ENCODE results near the gene FHIT. TPM values are rescaled to one million over a fixed set of nuclear protein-coding genes. Genes with fewer than 3 reads are reported as not detected.

Gene FHIT
- total RNA-seq, 2 donors from 2014 or later = 6.8 to 12.3 TPM

DNA sequence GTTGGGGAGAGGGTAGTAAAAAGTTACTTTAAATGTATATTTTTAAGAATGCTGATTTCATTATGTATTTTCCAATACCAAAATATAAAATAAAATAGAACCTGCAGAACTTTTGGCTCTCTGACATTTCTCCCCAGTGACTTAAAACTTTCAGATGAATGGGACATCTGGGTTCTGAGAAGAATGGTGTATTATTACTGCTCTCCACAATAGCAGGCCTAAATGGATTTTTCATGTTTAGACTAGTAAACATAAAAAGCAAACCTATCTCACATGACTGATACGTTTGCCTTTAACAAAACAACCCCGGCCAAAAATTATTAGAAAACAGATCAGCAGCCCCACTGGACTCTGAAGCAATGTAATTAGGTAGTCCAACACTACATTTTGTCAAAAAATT lies 73.8 kb downstream of the FHIT start:
- H3K9me3 ChIP-seq (ENCODE audit: control insufficient read depth, low read length) = no peaks in the 10 kb centered on the region
- no peak overlapping the region for H3K27ac ChIP-seq (ENCODE audit: low read depth, low read length)
- no peak for DNase-seq
- H3K4me3 ChIP-seq (ENCODE audit: low read length) = no peak overlapping the region
- H3K36me3 Mint-ChIP-seq (ENCODE audit: low read depth) = peaks cover 2% of the 10 kb centered on the region
- 88% methylated on average over 2 of the region's 2 CpGs; no CpG with 5 or more reads in 1 of the 2 experiments for WGBS, 2 experiments (ENCODE audit: insufficient coverage in 1 of 2, insufficient read length in 1 of 2)
- H3K27me3 Mint-ChIP-seq (ENCODE audit: insufficient read depth) = no peaks in the 10 kb centered on the region
- H3K4me1 ChIP-seq (ENCODE audit: control insufficient read depth, insufficient read depth, low read length) = no peaks in the 10 kb centered on the region
- H3K27ac Mint-ChIP-seq = no peak overlapping the region
- H3K27me3 ChIP-seq (ENCODE audit: control insufficient read depth, insufficient read depth, low read length, poor library complexity, severe bottlenecking) = no peaks in the 10 kb centered on the region
- H3K4me3 Mint-ChIP-seq = no peak overlapping the region
- no peaks in the 10 kb centered on the region for H3K9me3 Mint-ChIP-seq
- peaks cover 10% of the 10 kb centered on the region for H3K4me1 Mint-ChIP-seq
- H3K36me3 ChIP-seq (ENCODE audit: control insufficient read depth, insufficient read depth, low read length) = no peaks in the 10 kb centered on the region
- no peak overlapping the region for H3K9ac ChIP-seq (ENCODE audit: extremely low read depth, low read length, poor library complexity, severe bottlenecking)
- TF ChIP-seq, protein P1, sequence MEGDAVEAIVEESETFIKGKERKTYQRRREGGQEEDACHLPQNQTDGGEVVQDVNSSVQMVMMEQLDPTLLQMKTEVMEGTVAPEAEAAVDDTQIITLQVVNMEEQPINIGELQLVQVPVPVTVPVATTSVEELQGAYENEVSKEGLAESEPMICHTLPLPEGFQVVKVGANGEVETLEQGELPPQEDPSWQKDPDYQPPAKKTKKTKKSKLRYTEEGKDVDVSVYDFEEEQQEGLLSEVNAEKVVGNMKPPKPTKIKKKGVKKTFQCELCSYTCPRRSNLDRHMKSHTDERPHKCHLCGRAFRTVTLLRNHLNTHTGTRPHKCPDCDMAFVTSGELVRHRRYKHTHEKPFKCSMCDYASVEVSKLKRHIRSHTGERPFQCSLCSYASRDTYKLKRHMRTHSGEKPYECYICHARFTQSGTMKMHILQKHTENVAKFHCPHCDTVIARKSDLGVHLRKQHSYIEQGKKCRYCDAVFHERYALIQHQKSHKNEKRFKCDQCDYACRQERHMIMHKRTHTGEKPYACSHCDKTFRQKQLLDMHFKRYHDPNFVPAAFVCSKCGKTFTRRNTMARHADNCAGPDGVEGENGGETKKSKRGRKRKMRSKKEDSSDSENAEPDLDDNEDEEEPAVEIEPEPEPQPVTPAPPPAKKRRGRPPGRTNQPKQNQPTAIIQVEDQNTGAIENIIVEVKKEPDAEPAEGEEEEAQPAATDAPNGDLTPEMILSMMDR (conservative IDR thresholded peaks at IDR 0.05) = no peak

DNA sequence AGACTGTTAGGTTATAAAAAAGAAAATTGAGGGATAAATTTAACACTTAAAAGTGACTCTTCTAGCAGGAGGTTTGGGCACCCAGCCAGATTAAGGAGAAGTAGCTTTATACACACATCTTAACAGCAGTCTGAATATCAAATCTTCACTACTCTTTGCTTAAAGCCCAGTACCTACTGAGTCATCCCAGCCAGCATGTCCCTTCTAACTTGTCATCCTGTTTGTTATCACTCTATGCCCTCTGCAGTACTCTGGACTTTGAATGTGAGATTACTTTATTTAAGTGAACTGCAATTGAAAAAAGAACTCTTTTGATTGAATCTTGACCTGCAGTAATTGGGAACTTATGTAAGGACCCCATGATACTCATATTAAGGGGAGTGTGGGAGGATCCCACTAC lies 77.6 kb downstream of the FHIT start:
- H3K27me3 Mint-ChIP-seq (ENCODE audit: insufficient read depth) = no peaks in the 10 kb centered on the region
- Histone ChIP-seq H3K9me3 (ENCODE audit: control insufficient read depth, low read length) (no peaks in the 10 kb centered on the region), H3K4me3 (ENCODE audit: low read length) (no peak overlapping the region), H3K27me3 (ENCODE audit: control insufficient read depth, insufficient read depth, low read length, poor library complexity, severe bottlenecking) (no peaks in the 10 kb centered on the region), H3K4me1 (ENCODE audit: control insufficient read depth, insufficient read depth, low read length) (no peaks in the 10 kb centered on the region), H3K9ac (ENCODE audit: extremely low read depth, low read length, poor library complexity, severe bottlenecking) (no peak overlapping the region), H3K27ac (ENCODE audit: low read depth, low read length) (no peak overlapping the region), H3K36me3 (ENCODE audit: control insufficient read depth, insufficient read depth, low read length) (no peaks in the 10 kb centered on the region)
- H3K4me3 Mint-ChIP-seq = no peak overlapping the region
- H3K27ac Mint-ChIP-seq = no peak overlapping the region
- no peak for DNase-seq
- peaks cover 2% of the 10 kb centered on the region for H3K36me3 Mint-ChIP-seq (ENCODE audit: low read depth)
- TF ChIP-seq, protein P1 (conservative IDR thresholded peaks at IDR 0.05) = no peak
- H3K9me3 Mint-ChIP-seq = no peaks in the 10 kb centered on the region
- peaks cover 7% of the 10 kb centered on the region for H3K4me1 Mint-ChIP-seq

DNA sequence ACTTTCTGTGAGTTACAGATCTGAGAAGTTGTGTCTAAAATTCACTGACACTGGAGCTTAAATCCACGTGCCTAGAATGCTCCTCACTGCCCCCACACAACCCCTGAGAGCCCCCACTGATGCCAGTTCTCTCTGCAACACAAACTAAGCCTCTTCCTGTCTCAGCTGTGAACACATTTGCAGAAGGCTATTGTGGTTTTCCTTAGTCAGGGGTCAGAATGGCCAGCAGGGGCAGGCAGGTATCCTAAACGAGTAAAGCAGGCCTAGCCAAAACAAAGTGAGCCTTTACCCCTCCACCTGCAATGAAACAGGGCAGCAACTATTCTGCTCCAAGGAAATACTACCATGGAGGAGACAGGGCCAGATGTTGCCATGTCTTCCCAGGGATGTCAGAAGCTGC lies 78.6 kb downstream of the FHIT start:
- Mint-ChIP-seq H3K4me1 (peaks cover 13% of the 10 kb centered on the region), H3K9me3 (no peaks in the 10 kb centered on the region), H3K36me3 (ENCODE audit: low read depth) (peaks cover 2% of the 10 kb centered on the region), H3K4me3 (no peak overlapping the region), H3K27ac (no peak overlapping the region), H3K27me3 (ENCODE audit: insufficient read depth) (no peaks in the 10 kb centered on the region)
- peak; percentile 81 for DNase-seq
- no peaks in the 10 kb centered on the region for H3K9me3 ChIP-seq (ENCODE audit: control insufficient read depth, low read length)
- no peak overlapping the region for H3K4me3 ChIP-seq (ENCODE audit: low read length)
- H3K27me3 ChIP-seq (ENCODE audit: control insufficient read depth, insufficient read depth, low read length, poor library complexity, severe bottlenecking) = no peaks in the 10 kb centered on the region
- H3K27ac ChIP-seq (ENCODE audit: low read depth, low read length) = no peak overlapping the region
- TF ChIP-seq, protein P1 (conservative IDR thresholded peaks at IDR 0.05) = peak; percentile 81
- 11 to 14% methylated on average over 2 of the region's 2 CpGs for WGBS, 2 experiments (ENCODE audit: insufficient coverage in 1 of 2, insufficient read length in 1 of 2)
- no peak overlapping the region for H3K9ac ChIP-seq (ENCODE audit: extremely low read depth, low read length, poor library complexity, severe bottlenecking)
- H3K4me1 ChIP-seq (ENCODE audit: control insufficient read depth, insufficient read depth, low read length) = no peaks in the 10 kb centered on the region
- no peaks in the 10 kb centered on the region for H3K36me3 ChIP-seq (ENCODE audit: control insufficient read depth, insufficient read depth, low read length)
